Colonic mucosa (tissue), 4 donors: Measurements from ENCODE around the gene FBXO11. TPM values are rescaled to one million over a fixed set of nuclear protein-coding genes. Genes with fewer than 3 reads are reported as not detected.

Source experiments
- DNase-seq: peaks from one replicate; pipeline ENCODE4 v3.0.0-alpha.2; 2020
- H3K27ac ChIP-seq: fragments of 200-600 bp; one replicate; pipeline ENCODE4 v1.8.0; 2021
- H3K27me3 ChIP-seq: fragments of 200-600 bp; one replicate; pipeline ENCODE4 v1.8.0; 2021
- H3K36me3 ChIP-seq: fragments of 200-600 bp; one replicate; pipeline ENCODE4 v1.8.0; 2021
- H3K4me1 ChIP-seq: fragments of 200-600 bp; one replicate; pipeline ENCODE4 v1.8.0; 2021; ENCODE audit warnings: mild to moderate bottlenecking
- H3K4me3 ChIP-seq: fragments of 200-600 bp; one replicate; pipeline ENCODE4 v1.8.0; 2021
- H3K9ac ChIP-seq, 2 donors: one replicate each; pipeline ENCODE4 v1.7.0; 2013; ENCODE audit warnings: control low read depth in 2 of 2, low read depth in 2 of 2, low read length in 2 of 2
- H3K9me3 ChIP-seq: fragments of 200-600 bp; one replicate; pipeline ENCODE4 v1.8.0; 2021
- CTCF ChIP-seq: fragments of 200-600 bp; IDR thresholded peaks from one replicate; pipeline ENCODE4 v1.8.0; 2022; ENCODE audit warnings: antibody characterized with exemption, mild to moderate bottlenecking
- intact Hi-C: fragments of 100-400 bp; cut with DNase I; formaldehyde crosslinking; loops from one replicate; pipeline ENCODE4 v1.14.1; 2022
- total RNA-seq, 2 donors: library from RNA; stranded (reverse); fragmentation: NEBNext Ultra II Directional in 1 of 2; extraction: Animal tissue kit (Norgen Biotek cat#: 25700) in 1 of 2; gene quantifications; one replicate each; pipeline ENCODE4 v1.2.1, GENCODE V29; 2021
- donor health status: healthy.
- donor health status: DM: no; HTN: no; CAD: no.
- donor health status: DM: no; HTN: no; CAD: no.

The FBXO11 gene
- total RNA-seq, 2 donors from 2014 or later: 40.4 to 47.7 TPM

- Histone ChIP-seq H3K4me3 (no peak overlapping the region), H3K4me1 (no peaks in the 10 kb centered on the region), H3K27ac (no peak overlapping the region), H3K9me3 (no peaks in the 10 kb centered on the region), H3K36me3 (peaks cover 9% of the 10 kb centered on the region), H3K27me3 (no peaks in the 10 kb centered on the region), H3K9ac (no peak overlapping the region)
- DNase-seq: no peak
- intact Hi-C loops: no loop called here
- no peak for TF ChIP-seq CTCF
Observed at GRCh38 chr2:47811668-47812067, 94.6 kb downstream of the FBXO11 start.

DNA sequence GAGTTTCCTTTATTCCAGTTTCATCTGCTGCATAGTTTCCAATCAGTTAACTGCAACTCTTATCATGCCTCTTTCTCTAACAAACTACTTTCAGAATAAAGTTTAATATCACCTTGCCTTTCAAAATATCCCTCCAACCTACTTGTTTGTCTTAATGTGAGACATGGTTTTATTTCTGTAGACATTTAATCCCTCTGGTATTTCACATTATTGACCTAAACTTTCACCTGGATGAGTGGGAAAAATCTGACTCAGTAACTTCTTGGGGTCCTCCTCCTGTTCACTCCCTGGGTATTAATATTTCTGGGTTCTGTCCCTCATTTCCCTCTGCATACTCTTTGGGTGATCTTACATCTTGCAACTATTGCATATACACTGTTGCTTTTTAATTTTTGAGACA is 95.4 kb downstream of the FBXO11 start:
- DNase-seq: no peak
- H3K27ac ChIP-seq: no peak overlapping the region
- H3K4me1 ChIP-seq: no peaks in the 10 kb centered on the region
- H3K36me3 ChIP-seq: peaks cover 9% of the 10 kb centered on the region
- TF ChIP-seq CTCF: no peak
- H3K4me3 ChIP-seq: no peak overlapping the region
- no peaks in the 10 kb centered on the region for H3K9me3 ChIP-seq
- H3K9ac ChIP-seq: no peak overlapping the region
- no peaks in the 10 kb centered on the region for H3K27me3 ChIP-seq
- intact Hi-C loops: no loop called here

- no peak overlapping the region for H3K27ac ChIP-seq
- intact Hi-C loops: no loop called here
- H3K36me3 ChIP-seq: peaks cover 9% of the 10 kb centered on the region
- no peak for DNase-seq
- H3K4me3 ChIP-seq: no peak overlapping the region
- H3K4me1 ChIP-seq: no peaks in the 10 kb centered on the region
- TF ChIP-seq CTCF: no peak
- H3K9me3 ChIP-seq: no peaks in the 10 kb centered on the region
- H3K9ac ChIP-seq: no peak overlapping the region
- H3K27me3 ChIP-seq: no peaks in the 10 kb centered on the region
Observed at GRCh38 chr2:47809903-47810302, 96.4 kb downstream of the FBXO11 start.

DNA sequence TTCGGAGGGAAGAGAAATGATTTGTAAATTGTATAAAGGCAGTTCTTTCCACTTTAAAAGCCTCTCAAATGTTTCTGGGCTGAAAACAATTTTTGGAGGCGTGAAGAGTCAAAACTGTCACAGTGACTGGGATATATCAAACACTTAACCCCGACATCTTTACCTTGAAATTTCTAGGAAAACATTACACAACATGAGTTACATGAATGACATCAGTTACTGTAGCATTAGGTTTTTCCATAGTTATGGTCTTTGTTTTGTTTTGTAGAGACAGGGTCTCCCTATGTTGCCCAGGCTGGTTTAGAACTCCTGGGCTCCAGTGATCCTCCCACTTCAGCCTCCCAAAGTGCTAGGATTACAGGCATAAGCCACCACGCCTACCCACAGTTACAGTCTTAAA is 97.7 kb downstream of the FBXO11 start:
- Histone ChIP-seq H3K4me3 (no peak overlapping the region), H3K36me3 (peaks cover 9% of the 10 kb centered on the region), H3K27ac (no peak overlapping the region), H3K9me3 (no peaks in the 10 kb centered on the region), H3K9ac (no peak overlapping the region), H3K27me3 (no peaks in the 10 kb centered on the region), H3K4me1 (no peaks in the 10 kb centered on the region)
- intact Hi-C loops: no loop called here
- DNase-seq: no peak
- TF ChIP-seq CTCF: no peak

DNA sequence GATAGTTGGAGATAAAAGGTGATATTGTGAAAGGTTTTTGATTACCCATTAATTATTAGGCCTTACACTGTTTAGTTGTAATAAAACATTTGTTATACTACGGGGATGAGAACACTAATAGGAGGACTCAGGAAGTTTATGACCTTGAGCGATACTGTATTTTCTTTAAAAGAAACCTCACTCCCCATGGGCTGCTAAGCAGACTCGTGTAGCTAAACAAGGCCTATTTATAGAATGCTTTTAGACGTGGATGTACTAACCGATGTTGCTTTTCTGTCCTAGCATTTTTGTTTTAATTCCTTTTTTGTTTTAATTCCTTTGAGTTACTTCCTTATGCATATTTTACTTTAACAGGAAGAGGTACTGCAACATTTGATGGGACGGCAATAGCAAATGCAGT is 100.4 kb downstream of the FBXO11 start:
- no peak overlapping the region for H3K9ac ChIP-seq
- H3K27me3 ChIP-seq: no peaks in the 10 kb centered on the region
- no peaks in the 10 kb centered on the region for H3K9me3 ChIP-seq
- intact Hi-C loops: no loop called here
- DNase-seq: no peak
- H3K4me3 ChIP-seq: no peak overlapping the region
- no peak overlapping the region for H3K27ac ChIP-seq
- H3K36me3 ChIP-seq: peaks cover 13% of the 10 kb centered on the region
- H3K4me1 ChIP-seq: no peaks in the 10 kb centered on the region
- no peak for TF ChIP-seq CTCF

DNA sequence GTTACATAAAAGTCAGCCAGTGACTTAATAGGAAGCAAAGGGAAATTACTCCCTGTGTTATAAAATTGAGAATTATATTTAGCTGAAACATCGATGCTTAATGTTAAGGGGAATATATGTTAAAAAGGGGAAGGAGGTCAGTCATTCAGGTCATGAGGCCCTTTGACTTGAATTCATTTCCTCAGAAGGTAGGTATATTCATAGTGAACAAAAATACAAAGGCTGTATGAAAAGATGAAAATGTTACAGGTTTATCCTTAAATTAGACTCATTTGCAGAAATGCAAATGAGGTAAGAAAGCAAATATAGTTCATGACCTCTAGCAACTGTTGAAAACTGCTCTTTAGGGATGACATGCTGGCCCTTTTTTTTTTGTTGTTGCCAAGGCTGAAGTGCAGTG is 102.5 kb downstream of the FBXO11 start:
- no peak overlapping the region for H3K4me3 ChIP-seq
- TF ChIP-seq CTCF: no peak
- no peaks in the 10 kb centered on the region for H3K4me1 ChIP-seq
- peaks cover 13% of the 10 kb centered on the region for H3K36me3 ChIP-seq
- no peaks in the 10 kb centered on the region for H3K9me3 ChIP-seq
- intact Hi-C loops: no loop called here
- DNase-seq: no peak
- no peaks in the 10 kb centered on the region for H3K27me3 ChIP-seq
- H3K27ac ChIP-seq: no peak overlapping the region
- no peak overlapping the region for H3K9ac ChIP-seq
